H9 (cell line): ENCODE data around the gene MT3. TPM values are rescaled to one million over a fixed set of nuclear protein-coding genes. Genes with fewer than 3 reads are reported as not detected.

Experiments used
- DNase-seq: peaks from one replicate; pipeline ENCODE4 v3.0.0-alpha.2; 2017
- H2AFZ ChIP-seq: one replicate; pipeline ENCODE4 v1.6.1; 2013; ENCODE audit warnings: mild to moderate bottlenecking, low read length, control low read depth, moderate library complexity
- H2AK5ac ChIP-seq: 2 replicates; pipeline ENCODE4 v1.6.1; 2013; ENCODE audit warnings: low read length, control low read depth, mixed read lengths; ENCODE audit not compliant: insufficient read length
- H2BK120ac ChIP-seq: one replicate; pipeline ENCODE4 v1.6.1; 2013; ENCODE audit warnings: low read depth, mild to moderate bottlenecking, low read length, control low read depth, inconsistent platforms; ENCODE audit not compliant: poor library complexity, severe bottlenecking
- H2BK12ac ChIP-seq: 2 replicates; pipeline ENCODE4 v1.6.1; 2013; ENCODE audit warnings: low read length, control low read depth, mixed read lengths, low read depth; ENCODE audit not compliant: insufficient read length
- H2BK15ac ChIP-seq: 2 replicates; pipeline ENCODE4 v1.6.1; 2013; ENCODE audit warnings: low read depth, low read length, control low read depth
- H2BK20ac ChIP-seq: one replicate; pipeline ENCODE4 v1.6.1; 2013; ENCODE audit warnings: low read depth, mild to moderate bottlenecking, low read length, control low read depth, inconsistent platforms; ENCODE audit not compliant: poor library complexity, severe bottlenecking
- H2BK5ac ChIP-seq: 2 replicates; pipeline ENCODE4 v1.6.1; 2013; ENCODE audit warnings: low read length, control low read depth, mixed read lengths; ENCODE audit not compliant: insufficient read length
- H3K14ac ChIP-seq: 2 replicates; pipeline ENCODE4 v1.6.1; 2013; ENCODE audit warnings: low read length, control low read depth; ENCODE audit not compliant: insufficient read depth
- H3K18ac ChIP-seq: 2 replicates; pipeline ENCODE4 v1.6.1; 2013; ENCODE audit warnings: low read depth, mild to moderate bottlenecking, mixed read lengths, low read length, control low read depth; ENCODE audit not compliant: insufficient read length
- H3K23ac ChIP-seq: 2 replicates; pipeline ENCODE4 v1.6.1; 2013; ENCODE audit warnings: low read length, control low read depth, mixed read lengths, low read depth; ENCODE audit not compliant: insufficient read length
- H3K23me2 ChIP-seq: 2 replicates; pipeline ENCODE4 v1.6.1; 2013; ENCODE audit warnings: low read depth, mild to moderate bottlenecking, mixed read lengths, low read length, control low read depth; ENCODE audit not compliant: insufficient read length, poor library complexity, severe bottlenecking
- H3K27ac ChIP-seq: 2 replicates; pipeline ENCODE4 v1.5.1; 2013; ENCODE audit warnings: low read length, control low read depth, mixed read lengths, low read depth; ENCODE audit not compliant: insufficient read length
- H3K27me3 ChIP-seq: 2 replicates; pipeline ENCODE4 v1.6.1; 2013; ENCODE audit warnings: low read length, control low read depth, inconsistent platforms; ENCODE audit not compliant: insufficient read depth
- H3K4ac ChIP-seq: 2 replicates; pipeline ENCODE4 v1.6.1; 2013; ENCODE audit warnings: low read depth, mild to moderate bottlenecking, control low read depth, inconsistent platforms, low read length, moderate library complexity
- H3K4me1 ChIP-seq: 2 replicates; pipeline ENCODE4 v1.6.1; 2013; ENCODE audit warnings: low read length, control low read depth, inconsistent platforms; ENCODE audit not compliant: insufficient read depth
- H3K4me2 ChIP-seq: 2 replicates; pipeline ENCODE4 v1.6.1; 2013; ENCODE audit warnings: low read length, control low read depth, mixed read lengths; ENCODE audit not compliant: insufficient read length, insufficient read depth
- H3K56ac ChIP-seq: 2 replicates; pipeline ENCODE4 v1.6.1; 2013; ENCODE audit warnings: low read depth, mild to moderate bottlenecking, mixed read lengths, low read length, control low read depth; ENCODE audit not compliant: insufficient read length
- H3K79me1 ChIP-seq: 2 replicates; pipeline ENCODE4 v1.6.1; 2013; ENCODE audit warnings: low read depth, mild to moderate bottlenecking, moderate library complexity, low read length, control low read depth, inconsistent platforms; ENCODE audit not compliant: insufficient read depth, poor library complexity, severe bottlenecking
- H3K79me2 ChIP-seq: 2 replicates; pipeline ENCODE4 v1.6.1; 2013; ENCODE audit warnings: low read length, control low read depth, inconsistent platforms; ENCODE audit not compliant: insufficient read depth
- H3K9ac ChIP-seq: 2 replicates; pipeline ENCODE4 v1.6.1; 2013; ENCODE audit warnings: low read length, control low read depth, mixed read lengths; ENCODE audit not compliant: insufficient read length; ENCODE audit errors: extremely low read depth
- H3K9me3 ChIP-seq: one replicate; pipeline ENCODE4 v1.6.1; 2013; ENCODE audit warnings: low read depth, low read length, inconsistent platforms; ENCODE audit not compliant: control insufficient read depth
- H3T11ph ChIP-seq: one replicate; pipeline ENCODE4 v1.6.1; 2013; ENCODE audit warnings: mild to moderate bottlenecking, low read length, control low read depth, inconsistent platforms
- H4K20me1 ChIP-seq: one replicate; pipeline ENCODE4 v1.6.1; 2013; ENCODE audit not compliant: control insufficient read depth, insufficient read length, insufficient read depth
- H4K5ac ChIP-seq: 2 replicates; pipeline ENCODE4 v1.6.1; 2013; ENCODE audit warnings: low read depth, mild to moderate bottlenecking, mixed read lengths, low read length, control low read depth; ENCODE audit not compliant: insufficient read length
- H4K8ac ChIP-seq: replicated peaks from 2 replicates; pipeline ENCODE4 v1.6.1; 2013; ENCODE audit warnings: low read length, control low read depth, mixed read lengths, low read depth; ENCODE audit not compliant: insufficient read length
- H4K91ac ChIP-seq: 2 replicates; pipeline ENCODE4 v1.6.1; 2013; ENCODE audit warnings: low read depth, mild to moderate bottlenecking, moderate library complexity, mixed read lengths, low read length, control low read depth; ENCODE audit not compliant: insufficient read length
- H3K27ac Mint-ChIP-seq, 3 experiments: 2 replicates in 2 of 3; 3 replicates in 1 of 3; pipeline ENCODE4 v1.8.0; 2020 to 2021; ENCODE audit warnings: mixed read lengths in 3 of 3, mild to moderate bottlenecking in 1 of 3, moderate library complexity in 1 of 3
- H3K27me3 Mint-ChIP-seq: 2 replicates; pipeline ENCODE4 v1.8.0; 2021; ENCODE audit warnings: low read depth, mild to moderate bottlenecking, moderate library complexity, mixed read lengths
- H3K36me3 Mint-ChIP-seq, 3 experiments: 2 replicates in 2 of 3; 3 replicates in 1 of 3; pipeline ENCODE4 v1.8.0; 2020 to 2021; ENCODE audit warnings: low read depth in 3 of 3, mixed read lengths in 3 of 3; ENCODE audit not compliant: insufficient read depth in 1 of 3
- H3K4me1 Mint-ChIP-seq, 2 experiments: 2 replicates each; pipeline ENCODE4 v1.8.0; 2020; ENCODE audit warnings: mixed read lengths in 2 of 2
- H3K4me3 Mint-ChIP-seq, 2 experiments: 2 replicates in 1 of 2; 3 replicates in 1 of 2; pipeline ENCODE4 v1.8.0; 2020 to 2021; ENCODE audit warnings: mild to moderate bottlenecking in 2 of 2, mixed read lengths in 2 of 2, moderate library complexity in 1 of 2
- H3K9me3 Mint-ChIP-seq, 2 experiments: 2 replicates in 1 of 2; 3 replicates in 1 of 2; pipeline ENCODE4 v1.8.0; 2020; ENCODE audit warnings: mild to moderate bottlenecking in 2 of 2, mixed read lengths in 2 of 2, moderate library complexity in 1 of 2
- WGBS: extraction: QIAGEN DNeasy Blood & Tissue Kit; methylation state at CpG from one replicate; pipeline ENCODE4 v1.1.7; 2013; ENCODE audit warnings: missing lambda C conversion rate, low lambda C conversion rate, mixed read lengths; ENCODE audit not compliant: insufficient read length; ENCODE audit errors: extremely low coverage; 5-methylcytosine and 5-hydroxymethylcytosine counted together
- total RNA-seq: library from RNA; stranded (reverse); gene quantifications from 2 replicates; pipeline ENCODE4 v1.2.1, GENCODE V29; 2021
- TF ChIP-seq, protein P1 (sequence below): fragments of 200-600 bp; sonication (generic); conservative IDR thresholded peaks from 3 replicates; pipeline ENCODE4 v1.8.0; 2021; ENCODE audit warnings: antibody characterized with exemption, mild to moderate bottlenecking

Gene MT3
- total RNA-seq, 1 experiment from 2014 or later, result not detected

- Histone ChIP-seq H2BK120ac (no peak overlapping the region), H3K27me3 (no peaks in the 10 kb centered on the region), H3K23me2 (no peaks in the 10 kb centered on the region), H3K23ac (no peak overlapping the region), H3T11ph (no peak overlapping the region), H2AK5ac (no peak overlapping the region), H3K79me1 (no peaks in the 10 kb centered on the region), H2BK12ac (no peak overlapping the region), H3K9ac (no peak overlapping the region), H4K5ac (no peak overlapping the region), H2AFZ (no peak overlapping the region), H3K4ac (no peak overlapping the region), H3K9me3 (no peaks in the 10 kb centered on the region), H3K18ac (no peak overlapping the region), H4K91ac (no peak overlapping the region), H3K14ac (no peak overlapping the region), H3K4me2 (no peak overlapping the region), H4K20me1 (no peaks in the 10 kb centered on the region), H2BK15ac (no peak overlapping the region), H2BK5ac (no peak overlapping the region), H4K8ac (no peak overlapping the region), H3K56ac (no peak overlapping the region), H3K4me1 (no peaks in the 10 kb centered on the region), H2BK20ac (no peak overlapping the region), H3K27ac (no peak overlapping the region), H3K79me2 (no peaks in the 10 kb centered on the region)
- H3K4me3 Mint-ChIP-seq, result no peak overlapping the region
- no CpG with 5 or more reads among the region's 1 CpG for WGBS
- DNase-seq, result no peak
- H3K4me1 Mint-ChIP-seq, result peaks cover 0 to 3% of the 10 kb centered on the region in 2 experiments; a peak in 2 of 4 replicates
- H3K27ac Mint-ChIP-seq, result no peak overlapping the region
- TF ChIP-seq, protein P1, sequence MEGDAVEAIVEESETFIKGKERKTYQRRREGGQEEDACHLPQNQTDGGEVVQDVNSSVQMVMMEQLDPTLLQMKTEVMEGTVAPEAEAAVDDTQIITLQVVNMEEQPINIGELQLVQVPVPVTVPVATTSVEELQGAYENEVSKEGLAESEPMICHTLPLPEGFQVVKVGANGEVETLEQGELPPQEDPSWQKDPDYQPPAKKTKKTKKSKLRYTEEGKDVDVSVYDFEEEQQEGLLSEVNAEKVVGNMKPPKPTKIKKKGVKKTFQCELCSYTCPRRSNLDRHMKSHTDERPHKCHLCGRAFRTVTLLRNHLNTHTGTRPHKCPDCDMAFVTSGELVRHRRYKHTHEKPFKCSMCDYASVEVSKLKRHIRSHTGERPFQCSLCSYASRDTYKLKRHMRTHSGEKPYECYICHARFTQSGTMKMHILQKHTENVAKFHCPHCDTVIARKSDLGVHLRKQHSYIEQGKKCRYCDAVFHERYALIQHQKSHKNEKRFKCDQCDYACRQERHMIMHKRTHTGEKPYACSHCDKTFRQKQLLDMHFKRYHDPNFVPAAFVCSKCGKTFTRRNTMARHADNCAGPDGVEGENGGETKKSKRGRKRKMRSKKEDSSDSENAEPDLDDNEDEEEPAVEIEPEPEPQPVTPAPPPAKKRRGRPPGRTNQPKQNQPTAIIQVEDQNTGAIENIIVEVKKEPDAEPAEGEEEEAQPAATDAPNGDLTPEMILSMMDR, result no peak
- H3K36me3 Mint-ChIP-seq, result no peaks in the 10 kb centered on the region
- H3K27me3 Mint-ChIP-seq, result peaks cover 27% of the 10 kb centered on the region
- H3K9me3 Mint-ChIP-seq, result no peaks in the 10 kb centered on the region
These were observed 28.9 kb upstream of the MT3 start for GRCh38 chr16:56560447-56560846.
